Keratinocyte (primary cell): ENCODE data around the gene SLC6A3. TPM values are rescaled to one million over a fixed set of nuclear protein-coding genes. Genes with fewer than 3 reads are reported as not detected.

Experiments used
- DNase-seq: peaks from one replicate; pipeline ENCODE4 v3.0.0-alpha.2; 2011; ENCODE audit warnings: low read depth, missing footprints, low spot score
- FAIRE-seq: peaks from 2 replicates; lab custom pipeline; 2011; peaks lifted over from hg19 to GRCh38; lab: Jason Lieb, UNC
- H2AFZ ChIP-seq: 2 replicates; pipeline ENCODE4 v1.6.0; 2012; ENCODE audit warnings: low read length, control low read depth, inconsistent platforms; ENCODE audit not compliant: control insufficient read depth
- H3K27ac ChIP-seq: 2 replicates; pipeline ENCODE4 v1.5.1; 2011; ENCODE audit warnings: low read length; ENCODE audit not compliant: control insufficient read depth, insufficient read depth
- H3K27me3 ChIP-seq: 3 replicates; pipeline ENCODE4 v1.6.0; 2011; ENCODE audit warnings: low read length; ENCODE audit not compliant: control insufficient read depth, insufficient read depth; ENCODE audit errors: extremely low read depth
- H3K36me3 ChIP-seq, 2 experiments: 2 replicates in 1 of 2; 3 replicates in 1 of 2; pipeline ENCODE4 v1.5.1; 2011; ENCODE audit warnings: low read length in 2 of 2, mild to moderate bottlenecking in 1 of 2; ENCODE audit not compliant: control insufficient read depth in 2 of 2, insufficient read depth in 2 of 2; ENCODE audit errors: extremely low read depth in 1 of 2
- H3K4me1 ChIP-seq: 3 replicates; pipeline ENCODE4 v1.5.1; 2011; ENCODE audit warnings: low read length; ENCODE audit not compliant: control insufficient read depth, insufficient read depth; ENCODE audit errors: extremely low read depth
- H3K4me2 ChIP-seq: 3 replicates; pipeline ENCODE4 v1.6.0; 2011; ENCODE audit warnings: low read depth, low read length; ENCODE audit not compliant: control insufficient read depth, insufficient read depth; ENCODE audit errors: extremely low read depth
- H3K4me3 ChIP-seq, 3 experiments: fragments of 200-600 bp in 1 of 3; sonication (generic) in 1 of 3; 2 replicates in 2 of 3; 3 replicates in 1 of 3; pipeline ENCODE4 v1.5.1; 2011 to 2016; ENCODE audit warnings: low read length in 3 of 3, mild to moderate bottlenecking in 3 of 3, control low read depth in 2 of 3, inconsistent platforms in 1 of 3, low read depth in 1 of 3, mixed read lengths in 1 of 3, mixed run types in 1 of 3, moderate library complexity in 1 of 3; ENCODE audit not compliant: control insufficient read depth in 2 of 3, insufficient read depth in 2 of 3; ENCODE audit errors: extremely low read depth in 1 of 3
- H3K79me2 ChIP-seq: 2 replicates; pipeline ENCODE4 v1.6.0; 2012; ENCODE audit warnings: low read length; ENCODE audit not compliant: control insufficient read depth, insufficient read depth
- H3K9ac ChIP-seq: 3 replicates; pipeline ENCODE4 v1.6.0; 2011; ENCODE audit warnings: low read length; ENCODE audit not compliant: control insufficient read depth, insufficient read depth; ENCODE audit errors: extremely low read depth
- H3K9me1 ChIP-seq: 3 replicates; pipeline ENCODE4 v1.6.0; 2011; ENCODE audit warnings: low read length; ENCODE audit not compliant: control insufficient read depth, insufficient read depth; ENCODE audit errors: extremely low read depth
- H3K9me3 ChIP-seq: 2 replicates; pipeline ENCODE4 v1.5.1; 2012; ENCODE audit warnings: low read depth, low read length; ENCODE audit not compliant: control insufficient read depth
- H4K20me1 ChIP-seq: 3 replicates; pipeline ENCODE4 v1.6.0; 2011; ENCODE audit warnings: low read length; ENCODE audit not compliant: control insufficient read depth, insufficient read depth; ENCODE audit errors: extremely low read depth
- CTCF ChIP-seq, 3 experiments: IDR thresholded peaks in 1 of 3; conservative IDR thresholded peaks in 1 of 3; optimal IDR thresholded peaks in 1 of 3; 2 replicates in 2 of 3; 3 replicates in 1 of 3; pipeline versions ENCODE3 to v1.5.1; 2011; ENCODE audit warnings: low read length in 3 of 3, mild to moderate bottlenecking in 3 of 3, moderate library complexity in 2 of 3, control low read depth in 1 of 3, inconsistent platforms in 1 of 3; ENCODE audit not compliant: insufficient read depth in 2 of 3; ENCODE audit errors: extremely low read depth in 1 of 3
- EZH2 ChIP-seq: IDR thresholded peaks from one replicate; pipeline ENCODE4 v1.6.1; 2012; ENCODE audit warnings: inconsistent platforms, mild to moderate bottlenecking, low read length, moderate library complexity
- dilution Hi-C: fragments of 300-500 bp; cut with MboI; formaldehyde crosslinking; loops from one replicate; pipeline ENCODE4 v1.7.0; 2020; ENCODE audit warnings: low sequenced_read_pairs; ENCODE audit not compliant: extremely low pct_ligation_motif_present
- polyA plus RNA-seq, 5 experiments: library from polyadenylated mRNA; depleted of rRNA in 3 of 5; stranded (reverse) in 3 of 5; stranded (forward) in 1 of 5; unstranded in 1 of 5; fragments of >200 nt; gene quantifications; 1 replicate in 1 of 5; 2 replicates in 3 of 5; 3 replicates in 1 of 5; pipeline versions ENCODE4 v1.2.1 to v1.2.3, GENCODE V29; 2011 to 2012; ENCODE audit warnings: missing spikeins in 2 of 5, low read depth in 1 of 5, low replicate concordance in 1 of 5

The SLC6A3 gene
- polyA plus RNA-seq, 1 donor (not counting 4 experiments of a cell fraction or from before 2014, with no cell fraction given): 0.03 TPM

- TF ChIP-seq CTCF (optimal IDR thresholded peaks at IDR 0.05 in 1 of 3, IDR thresholded peaks at IDR 0.05 in 1 of 3, conservative IDR thresholded peaks at IDR 0.05 in 1 of 3; ENCODE audit: extremely low read depth in 1 of 3, insufficient read depth in 2 of 3, low read length in 3 of 3) (no peak), EZH2 (no peak)
- FAIRE-seq: no peak
- no peak overlapping the region for H3K4me3 ChIP-seq
- no peaks in the 10 kb centered on the region for H3K27me3 ChIP-seq
- DNase-seq: no peak
- dilution Hi-C loops: no loop called here
- no peaks in the 10 kb centered on the region for H3K9me1 ChIP-seq
- no peak overlapping the region for H3K4me2 ChIP-seq
- H3K79me2 ChIP-seq: no peaks in the 10 kb centered on the region
- H4K20me1 ChIP-seq: no peaks in the 10 kb centered on the region
- no peaks in the 10 kb centered on the region for H3K36me3 ChIP-seq
- no peak overlapping the region for H3K27ac ChIP-seq
- H3K9ac ChIP-seq: no peak overlapping the region
- H3K4me1 ChIP-seq: no peaks in the 10 kb centered on the region
- no peaks in the 10 kb centered on the region for H3K9me3 ChIP-seq
- no peak overlapping the region for H2AFZ ChIP-seq
Measured at GRCh38 chr5:1371218-1371971, 73.8 kb downstream of the SLC6A3 start.

GRCh38 chr5:1370006-1370405 lies 75.2 kb downstream of the SLC6A3 start:
- H4K20me1 ChIP-seq: no peaks in the 10 kb centered on the region
- no peak overlapping the region for H3K4me3 ChIP-seq
- FAIRE-seq: no peak
- no peaks in the 10 kb centered on the region for H3K79me2 ChIP-seq
- TF ChIP-seq CTCF (optimal IDR thresholded peaks at IDR 0.05 in 1 of 3, IDR thresholded peaks at IDR 0.05 in 1 of 3, conservative IDR thresholded peaks at IDR 0.05 in 1 of 3; ENCODE audit: extremely low read depth in 1 of 3, insufficient read depth in 2 of 3, low read length in 3 of 3) (no peak), EZH2 (no peak)
- no peaks in the 10 kb centered on the region for H3K36me3 ChIP-seq
- no peak overlapping the region for H3K4me2 ChIP-seq
- H3K27ac ChIP-seq: no peak overlapping the region
- no peaks in the 10 kb centered on the region for H3K27me3 ChIP-seq
- H2AFZ ChIP-seq: no peak overlapping the region
- H3K9me1 ChIP-seq: no peaks in the 10 kb centered on the region
- no peak for DNase-seq
- dilution Hi-C loops: no loop called here
- H3K4me1 ChIP-seq: no peaks in the 10 kb centered on the region
- H3K9ac ChIP-seq: no peak overlapping the region
- H3K9me3 ChIP-seq: no peaks in the 10 kb centered on the region
